HG02642 (cell line): ENCODE data around the gene PDZD2.
"Not testable (repeated sequence)": the region's sequence is repeated elsewhere in the genome, so short reads cannot be mapped to it uniquely, and the experiment has no call there.

Source experiments
- ATAC-seq: cut with Tn5 transposase; IDR thresholded peaks from one replicate; pipeline ENCODE4 v1.9.1; 2021; ENCODE audit warnings: mild to moderate bottlenecking; ENCODE audit not compliant: unreplicated experiment, poor library complexity

The PDZD2 gene

DNA sequence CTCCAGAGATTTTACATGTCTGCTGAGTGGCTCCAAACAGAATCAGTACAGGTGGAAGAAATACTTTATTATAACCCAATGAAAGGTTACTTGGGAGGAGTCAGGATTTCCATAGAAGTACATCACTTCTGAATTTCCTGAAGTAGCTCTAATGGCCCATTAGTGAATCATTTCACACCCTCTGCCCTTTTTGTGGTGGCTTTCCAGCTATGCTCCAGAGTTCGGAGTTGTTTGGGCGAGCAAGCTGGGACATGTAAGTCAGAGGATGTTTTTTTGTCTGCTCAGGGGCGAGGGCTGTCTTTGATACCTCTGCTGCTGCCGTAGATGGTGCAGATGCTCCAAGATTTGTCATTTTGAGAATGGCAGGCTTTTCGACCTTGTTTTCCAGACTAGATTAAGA is 309.1 kb downstream of the PDZD2 start:
- ATAC-seq = no peak

GRCh38 chr5:31952067-31952466 is 313.1 kb downstream of the PDZD2 start:
- ATAC-seq = no peak

GRCh38 chr5:31954091-31954490 is 315.2 kb downstream of the PDZD2 start:
- ATAC-seq = no peak

DNA sequence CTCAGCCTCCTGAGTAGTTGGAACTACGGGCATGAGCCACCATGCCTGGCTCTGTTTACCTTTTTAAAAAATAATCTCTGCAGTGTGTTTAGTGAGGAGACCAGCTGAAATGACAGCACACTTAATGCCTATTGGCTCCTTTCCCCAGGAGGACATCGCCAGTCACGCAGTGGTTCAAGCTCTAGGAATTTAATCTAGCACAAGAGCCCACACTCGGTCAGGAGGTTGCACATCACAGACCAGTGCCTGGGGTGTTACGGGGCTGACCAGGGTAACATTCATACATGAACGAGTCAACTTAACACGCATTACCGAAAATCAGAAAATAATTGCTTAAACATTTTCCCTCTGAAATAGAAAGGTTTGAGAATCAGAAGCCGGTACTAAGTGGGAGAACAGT is 318.2 kb downstream of the PDZD2 start:
- no peak for ATAC-seq

DNA sequence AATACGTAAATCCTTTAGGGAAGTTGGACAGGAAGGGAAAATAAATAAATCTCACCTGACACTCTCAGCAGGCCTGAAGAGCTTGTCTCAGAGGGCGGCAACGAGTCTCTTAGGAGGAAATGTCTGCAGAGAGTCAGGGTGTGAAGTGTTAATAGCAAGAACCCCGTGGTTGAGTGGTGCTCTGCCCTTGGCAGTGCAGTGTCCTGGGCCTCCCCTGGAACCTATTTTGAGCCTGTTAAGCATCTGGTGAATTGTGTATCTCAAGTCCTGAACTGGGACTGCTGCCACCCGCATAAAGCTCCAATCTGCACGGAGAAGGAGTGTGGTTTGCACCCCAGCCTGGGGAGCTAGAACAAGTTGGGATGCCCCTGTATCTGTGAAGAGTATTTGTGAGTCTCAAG is 323.4 kb downstream of the PDZD2 start:
- ATAC-seq = no peak

DNA sequence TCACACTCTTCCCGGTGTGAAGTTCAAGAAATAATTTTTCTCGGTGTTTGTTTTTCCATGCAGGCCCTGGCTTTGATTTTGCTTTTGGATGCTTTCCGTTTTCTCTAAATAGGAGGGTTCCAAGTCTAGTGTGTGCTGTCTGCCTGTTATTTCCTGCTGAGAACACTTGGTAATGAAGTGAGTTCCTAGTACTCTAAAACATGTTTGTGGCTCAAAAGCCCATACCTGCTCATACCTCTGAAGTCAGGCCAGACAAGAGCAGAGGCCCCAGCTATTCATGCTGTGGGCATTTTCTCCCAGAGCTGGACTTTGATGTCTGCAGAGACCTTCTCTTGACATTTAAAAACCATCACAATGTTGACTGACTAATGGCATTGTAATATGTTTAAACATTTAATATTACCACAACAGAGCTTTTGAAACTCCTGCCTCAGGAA is 324.0 kb downstream of the PDZD2 start:
- ATAC-seq = no peak

GRCh38 chr5:31963358-31964006 is 324.6 kb downstream of the PDZD2 start:
- no peak for ATAC-seq

DNA sequence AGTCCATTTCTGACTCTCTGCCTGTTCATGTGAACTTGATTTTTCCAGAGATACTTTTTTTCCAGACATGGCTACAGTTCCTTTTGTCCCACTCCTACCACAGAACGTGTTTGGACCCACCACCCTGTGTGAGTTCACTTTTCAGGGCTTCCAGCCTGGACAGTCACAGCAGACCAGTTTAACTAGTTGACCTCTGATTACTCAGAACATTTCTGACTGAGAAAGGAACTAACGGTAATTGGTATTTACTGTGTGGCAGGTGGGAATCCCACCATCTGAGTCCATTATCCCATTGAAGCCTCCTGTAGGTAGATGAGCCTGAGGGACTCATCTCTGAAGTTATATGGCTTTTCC is 325.1 kb downstream of the PDZD2 start:
- ATAC-seq = no peak

GRCh38 chr5:31965227-31965626 is 326.3 kb downstream of the PDZD2 start:
- no peak for ATAC-seq

DNA sequence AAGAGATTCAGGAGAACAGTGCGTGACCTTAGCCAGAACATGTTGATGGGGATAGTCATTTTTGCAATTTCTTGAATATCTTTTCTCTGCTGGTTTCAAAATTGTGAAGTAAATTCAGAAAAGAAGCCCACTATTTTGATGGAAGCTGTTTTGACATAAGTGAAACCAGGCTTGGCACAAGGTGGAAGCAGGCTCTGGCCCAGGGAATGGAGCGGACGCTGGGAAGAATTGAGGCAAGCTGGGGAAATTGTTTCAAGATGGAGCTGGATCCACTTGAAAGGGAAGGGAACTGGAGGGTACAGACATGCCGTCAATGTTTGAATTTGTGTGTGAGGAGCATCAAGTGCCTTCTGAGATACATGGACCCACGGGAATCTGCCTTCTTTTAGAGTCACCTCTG is 328.0 kb downstream of the PDZD2 start:
- no peak for ATAC-seq

- no peak for ATAC-seq
These were observed 328.5 kb downstream of the PDZD2 start for GRCh38 chr5:31967461-31967860.

DNA sequence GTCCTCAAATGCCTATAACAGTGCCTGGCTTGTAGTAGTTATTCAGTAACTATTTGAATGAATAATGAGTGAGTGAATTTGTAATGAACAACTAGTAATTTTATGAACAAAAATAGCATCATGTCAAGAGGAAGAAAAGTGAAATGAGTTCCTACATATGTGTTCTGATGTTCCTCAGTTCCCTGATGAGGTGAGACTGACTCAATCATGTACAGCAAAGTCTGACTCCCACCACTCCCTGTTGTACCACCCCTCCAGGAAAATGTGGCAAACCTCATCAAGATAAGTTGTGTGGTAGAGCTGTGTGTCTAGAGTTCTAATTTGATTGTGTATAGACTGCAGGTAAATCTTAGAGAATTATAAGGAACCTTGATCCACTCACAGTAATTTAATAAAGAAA is 333.6 kb downstream of the PDZD2 start:
- ATAC-seq = no peak

GRCh38 chr5:31975189-31975612 is 336.3 kb downstream of the PDZD2 start:
- not testable (repeated sequence) for ATAC-seq

GRCh38 chr5:31976169-31976568 is 337.2 kb downstream of the PDZD2 start:
- no peak for ATAC-seq

- no peak for ATAC-seq
These were observed 342.5 kb downstream of the PDZD2 start for GRCh38 chr5:31981361-31981945.

- ATAC-seq = no peak
These were observed 343.1 kb downstream of the PDZD2 start for GRCh38 chr5:31982027-31982426.

DNA sequence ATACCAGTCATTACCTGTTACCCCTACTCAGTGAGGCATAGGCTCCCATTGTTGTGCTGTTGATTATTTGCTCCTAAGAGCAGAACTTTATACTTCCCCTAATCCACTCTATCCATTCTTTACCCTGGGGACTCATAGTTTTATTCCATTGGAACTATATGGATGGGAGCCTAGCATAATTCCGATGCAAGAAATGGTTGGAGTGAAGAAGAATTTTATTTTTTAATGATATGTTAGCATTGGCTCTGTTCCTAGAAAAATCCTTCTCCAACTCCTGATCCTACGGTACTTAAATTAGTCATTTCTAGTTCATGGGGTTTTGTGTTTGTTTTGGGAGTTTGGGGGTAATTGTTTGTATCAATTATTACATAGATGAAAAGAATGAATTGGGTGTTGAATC is 343.7 kb downstream of the PDZD2 start:
- ATAC-seq = no peak

GRCh38 chr5:31983851-31984250 is 344.9 kb downstream of the PDZD2 start:
- no peak for ATAC-seq

DNA sequence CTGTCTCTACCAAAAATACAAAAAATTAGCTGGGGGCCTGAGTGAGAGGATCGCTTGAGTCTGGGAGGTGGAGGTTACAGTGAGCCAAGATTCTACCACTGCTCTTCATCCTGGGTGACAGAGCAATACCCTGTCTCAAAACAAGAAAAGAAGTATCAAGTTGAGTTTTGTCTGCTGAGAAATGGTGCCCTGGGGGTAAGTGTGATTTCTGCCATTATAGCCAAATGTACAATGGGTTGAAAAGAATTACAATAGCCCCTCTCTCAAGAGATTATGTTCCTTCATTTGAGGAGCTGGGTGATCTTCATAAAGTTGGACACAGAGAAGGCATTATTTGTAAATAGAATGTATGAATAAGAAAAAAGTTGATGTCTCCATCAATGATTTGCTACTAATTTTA is 345.8 kb downstream of the PDZD2 start:
- ATAC-seq = no peak

DNA sequence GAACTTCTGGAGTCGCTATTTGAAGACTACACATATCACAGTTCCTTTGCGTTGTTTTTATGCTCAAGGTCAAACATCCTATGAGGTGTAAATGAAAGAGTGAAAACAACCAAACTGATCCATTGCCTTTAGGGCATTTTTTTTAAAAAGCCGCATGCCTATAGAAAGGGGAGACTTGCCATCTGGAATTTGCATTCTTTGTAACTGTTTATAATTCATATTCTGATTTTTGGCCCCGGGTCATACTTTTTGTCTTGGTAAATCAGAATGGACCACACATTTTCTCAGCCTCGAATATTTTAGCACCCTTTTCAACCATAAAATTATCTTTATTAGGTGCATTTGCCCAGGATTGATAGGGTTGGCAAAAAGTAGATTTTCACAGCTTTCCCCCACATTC is 347.2 kb downstream of the PDZD2 start:
- ATAC-seq = no peak

DNA sequence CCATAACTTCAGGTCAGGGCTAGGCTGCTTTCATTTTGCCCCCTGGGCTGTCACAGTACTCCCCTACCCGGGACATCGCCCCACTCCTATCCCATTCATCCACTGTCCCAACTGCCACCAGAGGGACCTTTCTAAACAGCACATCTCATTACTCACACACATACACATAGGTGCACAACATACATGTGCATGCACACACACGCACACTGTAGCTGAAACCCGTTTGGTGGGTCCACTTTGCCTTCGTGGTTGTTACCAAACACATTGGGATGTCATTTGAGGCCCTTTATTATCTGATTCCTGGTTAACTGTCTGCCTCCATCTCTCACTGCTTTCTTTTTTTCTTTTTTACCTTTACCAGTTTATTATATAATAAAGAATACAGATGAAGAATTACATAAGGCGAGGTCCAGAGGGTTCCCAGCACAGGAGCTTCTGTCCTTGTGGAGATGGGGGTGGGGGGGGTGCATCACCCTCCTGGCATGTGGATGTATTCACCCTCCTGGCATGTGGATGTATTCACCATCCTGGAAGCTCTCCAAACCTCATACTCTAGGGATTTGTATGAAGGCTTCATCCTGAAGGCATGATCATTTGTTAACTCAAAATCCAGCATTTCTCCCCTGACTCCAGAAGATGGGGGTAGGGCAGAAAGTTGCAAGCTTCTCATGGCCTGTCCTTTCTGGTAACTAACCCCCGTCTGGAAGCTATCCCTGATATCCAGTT is 349.2 kb downstream of the PDZD2 start:
- no peak for ATAC-seq
